Measurements from ENCODE around the gene MRM1.

- TF ChIP-seq MAFK (IDR thresholded peaks at IDR 0.05; ENCODE audit: partially characterized antibody) = no peak
- TF ChIP-seq CTCF (IDR thresholded peaks at IDR 0.05) = no peak
- no peak for TF ChIP-seq SMC3 (IDR thresholded peaks at IDR 0.05)
- TF ChIP-seq MYC (IDR thresholded peaks at IDR 0.05; ENCODE audit: borderline replicate concordance, low read length) = no peak
- no peak for TF ChIP-seq KDM5A (IDR thresholded peaks at IDR 0.05)
- no peak for TF ChIP-seq ZC3H11A (IDR thresholded peaks at IDR 0.05)
- TF ChIP-seq MAX (IDR thresholded peaks at IDR 0.05) = no peak
- TF ChIP-seq, protein P1, sequence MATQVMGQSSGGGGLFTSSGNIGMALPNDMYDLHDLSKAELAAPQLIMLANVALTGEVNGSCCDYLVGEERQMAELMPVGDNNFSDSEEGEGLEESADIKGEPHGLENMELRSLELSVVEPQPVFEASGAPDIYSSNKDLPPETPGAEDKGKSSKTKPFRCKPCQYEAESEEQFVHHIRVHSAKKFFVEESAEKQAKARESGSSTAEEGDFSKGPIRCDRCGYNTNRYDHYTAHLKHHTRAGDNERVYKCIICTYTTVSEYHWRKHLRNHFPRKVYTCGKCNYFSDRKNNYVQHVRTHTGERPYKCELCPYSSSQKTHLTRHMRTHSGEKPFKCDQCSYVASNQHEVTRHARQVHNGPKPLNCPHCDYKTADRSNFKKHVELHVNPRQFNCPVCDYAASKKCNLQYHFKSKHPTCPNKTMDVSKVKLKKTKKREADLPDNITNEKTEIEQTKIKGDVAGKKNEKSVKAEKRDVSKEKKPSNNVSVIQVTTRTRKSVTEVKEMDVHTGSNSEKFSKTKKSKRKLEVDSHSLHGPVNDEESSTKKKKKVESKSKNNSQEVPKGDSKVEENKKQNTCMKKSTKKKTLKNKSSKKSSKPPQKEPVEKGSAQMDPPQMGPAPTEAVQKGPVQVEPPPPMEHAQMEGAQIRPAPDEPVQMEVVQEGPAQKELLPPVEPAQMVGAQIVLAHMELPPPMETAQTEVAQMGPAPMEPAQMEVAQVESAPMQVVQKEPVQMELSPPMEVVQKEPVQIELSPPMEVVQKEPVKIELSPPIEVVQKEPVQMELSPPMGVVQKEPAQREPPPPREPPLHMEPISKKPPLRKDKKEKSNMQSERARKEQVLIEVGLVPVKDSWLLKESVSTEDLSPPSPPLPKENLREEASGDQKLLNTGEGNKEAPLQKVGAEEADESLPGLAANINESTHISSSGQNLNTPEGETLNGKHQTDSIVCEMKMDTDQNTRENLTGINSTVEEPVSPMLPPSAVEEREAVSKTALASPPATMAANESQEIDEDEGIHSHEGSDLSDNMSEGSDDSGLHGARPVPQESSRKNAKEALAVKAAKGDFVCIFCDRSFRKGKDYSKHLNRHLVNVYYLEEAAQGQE (IDR thresholded peaks at IDR 0.05) = no peak
- no peak for TF ChIP-seq POLR2A (IDR thresholded peaks at IDR 0.05; ENCODE audit: low read length)
- TF ChIP-seq, protein P2, sequence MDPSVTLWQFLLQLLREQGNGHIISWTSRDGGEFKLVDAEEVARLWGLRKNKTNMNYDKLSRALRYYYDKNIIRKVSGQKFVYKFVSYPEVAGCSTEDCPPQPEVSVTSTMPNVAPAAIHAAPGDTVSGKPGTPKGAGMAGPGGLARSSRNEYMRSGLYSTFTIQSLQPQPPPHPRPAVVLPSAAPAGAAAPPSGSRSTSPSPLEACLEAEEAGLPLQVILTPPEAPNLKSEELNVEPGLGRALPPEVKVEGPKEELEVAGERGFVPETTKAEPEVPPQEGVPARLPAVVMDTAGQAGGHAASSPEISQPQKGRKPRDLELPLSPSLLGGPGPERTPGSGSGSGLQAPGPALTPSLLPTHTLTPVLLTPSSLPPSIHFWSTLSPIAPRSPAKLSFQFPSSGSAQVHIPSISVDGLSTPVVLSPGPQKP (IDR thresholded peaks at IDR 0.05; ENCODE audit: low read depth, low read length) = no peak
- TF ChIP-seq NR3C1 (IDR thresholded peaks at IDR 0.05) = no peak
- TF ChIP-seq FOSL2 (IDR thresholded peaks at IDR 0.05) = no peak
- TF ChIP-seq FOSL2 (CRISPR knock-in tag; IDR thresholded peaks at IDR 0.05) = no peak
Measured at GRCh38 chr17:36599546-36600250, 1.7 kb upstream of the MRM1 start.
